KMS-11 (cell line): ENCODE measurements around the gene CTBP2.

Experiments
- H2AFZ ChIP-seq: fragments of 200-600 bp; sonication (generic); 2 replicates; pipeline ENCODE4 v1.6.1; 2016; ENCODE audit warnings: antibody characterized with exemption, mixed run types, low read depth
- H3K27ac ChIP-seq: fragments of 200-600 bp; sonication (generic); 2 replicates; pipeline ENCODE4 v1.6.1; 2016; ENCODE audit warnings: mild to moderate bottlenecking, mixed run types
- H3K27me3 ChIP-seq: fragments of 200-600 bp; sonication (generic); 2 replicates; pipeline ENCODE4 v1.6.1; 2017; ENCODE audit warnings: mild to moderate bottlenecking, low read depth, mixed run types, moderate library complexity; ENCODE audit not compliant: insufficient read depth
- H3K36me3 ChIP-seq: fragments of 200-600 bp; sonication (generic); 2 replicates; pipeline ENCODE4 v1.6.1; 2017; ENCODE audit warnings: mild to moderate bottlenecking, mixed run types; ENCODE audit not compliant: insufficient read depth
- H3K4me1 ChIP-seq: fragments of 200-600 bp; sonication (generic); 2 replicates; pipeline ENCODE4 v1.6.1; 2016; ENCODE audit warnings: mild to moderate bottlenecking, low read depth, mixed run types; ENCODE audit not compliant: poor library complexity, severe bottlenecking
- H3K4me2 ChIP-seq: fragments of 200-600 bp; sonication (generic); 2 replicates; pipeline ENCODE4 v1.7.0; 2016; ENCODE audit warnings: mild to moderate bottlenecking, mixed run types
- H3K4me3 ChIP-seq: fragments of 200-600 bp; sonication (generic); IDR thresholded peaks from 2 replicates; pipeline ENCODE4 v1.6.1; 2017; ENCODE audit warnings: low read depth, low read length, mixed read lengths; ENCODE audit not compliant: insufficient read depth
- H3K79me2 ChIP-seq: fragments of 200-600 bp; sonication (generic); 2 replicates; pipeline ENCODE4 v1.6.1; 2016; ENCODE audit warnings: low read depth, mixed run types; ENCODE audit not compliant: insufficient read depth
- H3K9ac ChIP-seq: fragments of 200-600 bp; sonication (generic); 2 replicates; pipeline ENCODE4 v1.6.1; 2016; ENCODE audit warnings: mild to moderate bottlenecking, mixed run types
- H4K20me1 ChIP-seq: fragments of 200-600 bp; sonication (generic); 2 replicates; pipeline ENCODE4 v1.6.1; 2016; ENCODE audit warnings: mild to moderate bottlenecking, mixed run types; ENCODE audit not compliant: insufficient read depth
- CTCF ChIP-seq: fragments of 200-600 bp; sonication (generic); conservative IDR thresholded peaks from 2 replicates; pipeline ENCODE4 v1.6.1; 2017; ENCODE audit warnings: low read depth, mild to moderate bottlenecking, antibody characterized with exemption, low read length, moderate library complexity, mixed read lengths

The CTBP2 gene

GRCh38 chr10:125115409-125115808 lies 45.0 kb downstream of the CTBP2 start:
- no peaks in the 10 kb centered on the region for H4K20me1 ChIP-seq
- no peak for TF ChIP-seq CTCF
- no peaks in the 10 kb centered on the region for H3K27me3 ChIP-seq
- H2AFZ ChIP-seq = no peak overlapping the region
- no peak overlapping the region for H3K9ac ChIP-seq
- H3K79me2 ChIP-seq = no peaks in the 10 kb centered on the region; the same call in 1 of the 2 replicates
- H3K4me3 ChIP-seq = no peak overlapping the region
- no peak overlapping the region for H3K4me2 ChIP-seq
- no peak overlapping the region for H3K27ac ChIP-seq
- no peaks in the 10 kb centered on the region for H3K36me3 ChIP-seq
- H3K4me1 ChIP-seq = no peaks in the 10 kb centered on the region

GRCh38 chr10:125114761-125115391 lies 45.5 kb downstream of the CTBP2 start:
- no peaks in the 10 kb centered on the region for H3K27me3 ChIP-seq
- no peak overlapping the region for H3K4me3 ChIP-seq
- no peaks in the 10 kb centered on the region; the same call in 1 of the 2 replicates for H3K79me2 ChIP-seq
- no peaks in the 10 kb centered on the region for H4K20me1 ChIP-seq
- H3K9ac ChIP-seq = no peak overlapping the region
- no peaks in the 10 kb centered on the region for H3K36me3 ChIP-seq
- TF ChIP-seq CTCF = no peak
- no peak overlapping the region for H2AFZ ChIP-seq
- no peak overlapping the region for H3K27ac ChIP-seq
- no peaks in the 10 kb centered on the region for H3K4me1 ChIP-seq
- H3K4me2 ChIP-seq = no peak overlapping the region

GRCh38 chr10:125113691-125114371 lies 46.5 kb downstream of the CTBP2 start:
- Histone ChIP-seq H2AFZ (no peak overlapping the region), H3K79me2 (no peaks in the 10 kb centered on the region; the same call in 1 of the 2 replicates), H3K36me3 (0 out of 2 replicates have a peak, but pooled peaks cover under 1% of the 10 kb centered on the region), H4K20me1 (no peaks in the 10 kb centered on the region), H3K9ac (no peak overlapping the region), H3K4me2 (no peak overlapping the region), H3K4me3 (no peak overlapping the region), H3K27me3 (no peaks in the 10 kb centered on the region), H3K4me1 (no peaks in the 10 kb centered on the region), H3K27ac (no peak overlapping the region)
- TF ChIP-seq CTCF = no peak

- no peaks in the 10 kb centered on the region; the same call in 1 of the 2 replicates for H3K79me2 ChIP-seq
- H2AFZ ChIP-seq = no peak overlapping the region
- H3K27ac ChIP-seq = no peak overlapping the region
- no peaks in the 10 kb centered on the region for H3K4me1 ChIP-seq
- no peaks in the 10 kb centered on the region for H3K27me3 ChIP-seq
- H3K4me2 ChIP-seq = no peak overlapping the region
- no peak overlapping the region for H3K9ac ChIP-seq
- H4K20me1 ChIP-seq = no peaks in the 10 kb centered on the region
- 0 out of 2 replicates have a peak, but pooled peaks cover 2% of the 10 kb centered on the region for H3K36me3 ChIP-seq
- H3K4me3 ChIP-seq = no peak overlapping the region
- no peak for TF ChIP-seq CTCF
Measured at GRCh38 chr10:125112697-125113494, 47.5 kb downstream of the CTBP2 start.
